Stimulated activated CD8-positive, alpha-beta memory T cell treated with anti-CD3 and anti-CD28 coated beads, Interleukin-4, amount 100 ng/mL, for 4 hours (primary cell): ENCODE data around the gene ARID1B.

ENCODE experiments used
- DNase-seq, 2 donors: peaks; one replicate each; pipeline ENCODE4 v3.0.0-alpha.2; 2020; ENCODE audit warnings: low read depth in 2 of 2, low spot score in 1 of 2

Gene ARID1B

DNA sequence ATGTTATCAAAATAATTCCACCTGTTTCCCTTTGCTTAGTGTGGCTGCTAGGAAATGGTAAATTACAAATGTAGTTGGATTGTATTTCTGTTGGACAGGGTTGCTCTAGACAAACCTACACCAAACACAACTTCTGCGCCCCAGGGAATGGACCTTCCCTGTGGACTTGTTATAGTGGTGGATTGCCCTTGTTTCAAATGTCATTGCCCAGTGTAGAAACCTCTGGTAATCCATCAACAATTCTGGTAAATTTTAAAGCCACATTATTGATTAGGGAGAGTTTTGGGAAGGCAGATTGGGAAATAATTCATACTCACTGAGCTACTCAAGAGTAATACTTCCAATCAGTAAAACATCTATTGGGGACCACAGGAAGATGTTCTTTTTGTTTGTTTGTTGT, 239.8 kb downstream of the ARID1B start:
- DNase-seq: no peak

DNA sequence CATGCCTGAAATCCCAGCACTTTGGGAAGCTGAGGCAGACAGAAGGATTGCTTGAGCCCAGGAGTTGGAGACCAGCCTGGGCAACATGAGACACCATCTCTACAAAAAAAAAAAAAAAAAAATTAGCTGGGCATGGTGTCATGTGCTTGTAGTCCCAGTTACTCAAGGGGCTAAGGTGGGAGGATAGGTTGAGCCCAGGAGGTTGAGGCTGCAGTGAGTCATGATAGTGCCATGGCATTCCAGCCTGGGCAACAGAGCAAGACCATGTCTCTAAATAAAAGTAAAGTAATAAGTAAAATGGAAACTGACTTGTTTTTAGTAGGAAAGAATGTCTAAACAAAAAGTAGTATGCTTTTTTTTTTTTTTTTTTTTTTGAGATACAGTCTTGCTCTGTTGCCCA, 240.7 kb downstream of the ARID1B start:
- DNase-seq: no peak

DNA sequence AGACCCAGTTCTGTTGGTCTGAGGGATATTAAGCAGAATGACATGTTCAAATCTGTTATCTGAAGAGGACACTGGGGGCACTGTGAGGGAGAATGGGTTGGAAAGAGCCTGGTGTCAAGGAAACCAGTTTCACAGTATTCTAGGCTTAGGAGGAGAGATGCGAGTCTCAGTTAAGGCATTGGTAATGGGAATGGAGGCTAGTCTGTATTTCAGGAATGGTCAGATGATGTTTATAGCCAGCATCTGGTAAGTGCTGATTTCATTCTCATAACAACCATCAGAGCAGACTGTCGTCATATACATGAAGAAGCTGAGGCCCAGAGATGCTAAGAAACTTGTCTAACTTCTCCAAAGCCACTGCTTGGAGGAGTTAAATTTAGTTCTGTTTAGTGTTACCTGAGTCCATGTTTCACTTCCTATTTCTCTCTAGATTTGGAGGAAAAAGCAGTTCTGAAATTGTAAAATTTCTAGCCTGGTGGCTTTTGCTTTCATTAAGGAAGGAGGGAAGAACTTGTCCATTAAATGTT, 242.0 kb downstream of the ARID1B start:
- DNase-seq: no peak

DNA sequence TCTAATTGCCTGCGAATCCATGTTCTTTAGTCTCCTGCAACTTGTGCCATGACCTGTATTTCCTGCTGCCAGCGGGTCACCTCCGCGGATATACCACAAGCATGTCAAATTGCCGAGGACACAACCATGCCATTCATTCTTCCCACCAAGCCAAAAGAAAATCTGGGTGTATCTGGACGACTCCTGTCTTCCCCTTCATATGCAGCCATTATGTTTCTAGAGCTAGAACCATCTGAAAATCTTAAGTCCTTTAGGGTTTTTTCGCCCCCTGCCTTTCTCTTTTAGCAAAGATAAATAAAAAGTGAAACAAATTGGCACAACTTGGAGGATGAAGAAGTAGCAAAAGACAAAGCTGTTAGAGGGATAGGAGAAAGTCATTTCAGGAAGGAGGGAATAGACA, 242.6 kb downstream of the ARID1B start:
- DNase-seq: no peak

DNA sequence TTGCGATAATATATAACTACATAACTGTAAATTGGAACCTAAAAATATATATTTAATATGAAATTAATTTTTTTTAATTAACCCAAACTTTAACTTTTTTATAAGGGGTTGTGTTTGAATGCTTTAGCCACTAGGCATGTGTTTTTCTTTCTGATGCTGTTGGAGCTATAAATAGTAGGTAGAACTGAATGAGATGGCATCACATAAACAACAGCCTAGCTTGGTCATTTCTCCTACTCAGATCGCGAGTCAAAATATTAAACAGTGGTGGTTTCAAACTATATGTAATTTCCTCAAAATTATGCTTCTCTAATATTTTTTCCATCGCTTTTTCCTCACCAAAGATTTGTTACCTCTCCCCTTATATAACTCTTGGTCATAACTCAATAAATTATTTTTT, 243.2 kb downstream of the ARID1B start:
- no peak for DNase-seq

DNA sequence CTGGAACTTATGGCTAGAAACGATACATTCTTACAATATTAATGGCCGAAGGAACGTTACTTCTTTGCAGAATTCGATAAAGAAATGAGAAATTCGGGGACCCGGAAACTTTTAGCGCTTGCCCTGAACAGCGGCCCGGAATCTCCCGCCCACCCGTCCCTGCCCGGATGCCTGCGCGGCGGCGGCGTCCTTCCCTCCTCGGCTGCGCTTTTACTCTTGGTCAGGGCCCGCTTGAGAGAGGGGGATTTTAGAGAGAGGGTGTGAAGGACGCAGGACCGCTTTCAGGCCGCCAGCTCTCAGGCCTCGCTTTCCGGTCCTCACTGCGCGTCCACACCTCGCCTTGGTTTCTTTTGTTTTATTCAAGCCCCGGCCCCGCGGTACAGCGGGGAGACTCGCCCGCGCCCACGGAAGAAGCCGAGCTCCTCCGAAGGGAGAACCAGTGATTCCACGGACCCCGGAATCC, 243.7 kb downstream of the ARID1B start:
- DNase-seq: peak in 1 of 2 donors; percentile 29

DNA sequence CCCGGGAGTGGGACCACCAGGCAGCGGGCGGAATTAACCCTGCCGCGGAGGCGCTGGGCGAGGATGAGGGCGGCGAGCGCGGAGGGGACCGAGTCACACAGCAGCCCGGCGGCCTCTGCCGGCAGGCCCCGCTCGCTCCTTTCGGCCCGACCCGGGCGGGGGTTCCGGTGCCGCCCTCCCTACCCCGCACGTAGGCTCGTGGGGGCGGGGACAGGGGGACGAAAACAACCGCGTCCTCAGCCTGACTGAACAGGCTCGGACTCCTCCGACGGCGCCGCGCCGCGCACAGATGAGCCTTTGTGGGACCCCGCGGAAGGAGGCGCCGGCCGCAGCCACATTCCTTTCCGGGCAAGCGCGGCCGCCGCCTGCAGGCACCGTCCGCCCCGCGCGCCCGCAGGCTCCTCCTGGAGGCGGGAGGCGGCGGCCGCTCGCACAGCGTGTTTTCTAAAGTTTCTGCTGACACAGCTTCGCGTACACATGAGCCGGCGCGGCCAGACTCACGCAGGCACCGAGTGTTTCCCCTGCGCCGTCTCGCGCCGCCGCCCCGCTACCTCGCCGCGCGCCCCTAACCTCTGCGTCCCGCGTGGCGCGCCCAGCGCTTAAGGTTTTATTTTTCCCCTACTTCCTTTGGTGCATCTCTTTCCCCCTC, 244.3 kb downstream of the ARID1B start:
- DNase-seq: peak; percentile 74 to 77

DNA sequence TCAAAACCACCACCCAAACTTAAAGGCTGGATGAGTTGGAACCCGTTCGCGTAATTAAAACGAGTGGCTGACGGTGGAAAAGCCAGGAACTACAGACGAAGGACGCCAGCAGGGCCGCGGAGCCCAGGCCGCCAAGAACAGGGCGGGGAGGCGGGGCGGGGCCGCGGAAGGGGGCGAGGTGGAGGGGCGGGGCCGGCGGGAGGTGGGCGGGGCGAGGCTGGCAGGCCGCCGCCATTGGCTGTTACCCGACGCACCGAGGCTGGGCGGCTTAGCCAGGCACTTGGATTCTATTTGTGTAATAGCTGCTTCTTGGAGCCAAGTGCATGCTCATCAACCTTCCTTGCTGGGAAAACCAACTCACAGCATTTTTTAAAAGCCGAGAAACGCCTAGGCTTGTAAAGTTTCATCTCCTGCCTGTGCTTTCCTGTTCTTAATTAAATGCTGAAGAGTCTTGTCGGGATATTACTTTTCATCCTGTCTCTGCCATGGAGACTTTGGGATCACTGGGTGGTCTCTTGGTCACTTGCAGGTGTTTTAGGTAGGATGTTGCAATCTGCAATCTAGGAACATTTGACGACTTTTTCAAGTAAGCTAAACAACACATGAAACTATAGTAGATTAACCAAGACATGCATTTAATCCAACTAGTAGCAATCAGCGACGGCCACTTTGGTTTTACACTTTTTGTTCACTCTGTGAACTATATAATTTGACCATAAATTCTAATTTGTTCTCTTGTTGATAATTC, 245.0 kb downstream of the ARID1B start:
- peak; percentile 57 to 64 for DNase-seq

DNA sequence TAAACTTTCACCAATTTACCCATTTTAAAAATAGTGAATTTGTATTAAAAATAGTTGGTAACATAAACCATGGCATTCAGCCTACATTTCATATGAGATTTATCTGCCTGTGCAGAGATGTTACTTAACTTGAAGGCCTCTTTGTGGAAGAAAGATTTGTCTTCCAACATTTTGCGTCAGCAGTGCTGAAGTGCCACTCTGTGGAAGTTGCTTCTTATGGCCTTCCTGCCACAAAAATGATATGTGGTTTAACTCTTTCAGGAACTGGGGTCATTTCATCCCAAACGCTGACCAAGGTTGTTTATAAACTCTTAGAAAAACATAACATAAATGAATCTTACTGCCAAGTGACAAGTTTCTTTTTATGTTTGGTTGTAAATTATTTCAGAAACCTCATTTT, 246.8 kb downstream of the ARID1B start:
- DNase-seq: no peak

DNA sequence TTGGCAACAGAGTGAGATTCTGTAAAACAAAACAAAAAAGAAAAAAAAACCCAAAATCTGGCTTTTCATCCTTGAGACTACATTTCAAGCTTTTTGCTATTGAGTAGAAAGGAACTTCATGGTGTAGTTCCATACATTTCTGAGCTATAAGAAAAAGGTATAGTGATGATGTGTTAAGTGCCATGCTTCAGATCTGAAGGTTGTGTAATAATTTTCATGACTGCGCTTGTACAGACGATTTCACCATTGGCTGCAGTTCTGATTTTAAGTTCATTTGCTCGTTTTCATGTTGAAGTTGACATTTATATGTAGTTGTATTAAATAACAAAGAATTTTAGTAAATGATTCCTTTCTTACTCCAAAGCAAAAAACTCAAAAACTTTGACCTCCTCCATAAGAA, 247.6 kb downstream of the ARID1B start:
- DNase-seq: no peak

DNA sequence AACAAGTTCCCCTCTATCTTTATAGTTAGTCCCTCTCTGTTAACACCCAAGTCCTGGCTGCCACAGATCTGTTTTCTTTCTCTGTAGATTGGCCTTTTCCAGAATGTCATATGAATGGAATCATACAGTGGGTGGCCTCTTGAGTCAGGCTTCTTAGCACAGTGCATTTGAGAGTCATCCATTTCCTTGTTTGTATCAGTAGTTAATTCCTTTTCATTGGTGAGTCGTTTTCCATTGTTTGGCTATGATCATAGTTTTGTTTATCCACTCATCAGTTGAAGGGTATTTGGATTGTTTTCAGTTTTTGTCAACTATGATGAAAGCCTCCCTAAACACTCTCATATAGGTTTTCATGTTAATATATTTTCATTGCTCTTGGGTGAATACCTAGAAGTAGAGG, 248.3 kb downstream of the ARID1B start:
- no peak for DNase-seq

DNA sequence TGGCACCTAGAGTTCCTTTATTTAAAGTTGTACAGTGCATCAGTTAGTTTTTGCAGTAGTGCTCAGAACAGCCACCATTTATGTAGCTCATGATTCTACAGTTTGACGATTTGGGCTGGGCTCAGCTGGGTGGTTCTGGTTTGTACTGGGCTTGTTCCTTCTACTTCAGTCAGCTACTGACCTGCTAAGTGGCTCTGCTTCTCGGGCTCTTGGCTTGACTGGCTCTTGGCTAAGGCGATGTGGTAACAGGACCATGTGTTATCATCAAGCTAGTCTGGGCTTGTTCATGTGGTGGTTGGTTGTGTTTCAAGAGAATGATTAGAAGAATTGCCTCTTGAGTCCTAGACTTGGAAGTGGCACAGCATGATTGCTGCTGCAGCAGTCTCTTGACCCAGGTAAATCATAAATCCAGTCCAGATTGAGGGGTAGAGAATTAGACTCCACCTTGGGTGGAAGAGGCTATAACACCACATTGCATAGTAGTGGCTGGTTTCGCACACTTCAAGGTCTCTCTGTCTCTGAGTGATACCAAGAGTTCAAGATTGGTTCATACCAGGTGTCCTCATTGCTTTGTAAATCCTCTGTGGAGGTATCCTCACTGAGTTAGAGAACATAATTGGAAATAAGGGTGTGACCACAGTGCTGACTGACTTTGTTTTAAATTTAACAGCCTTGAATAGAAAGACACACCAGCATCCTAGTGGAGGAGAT, 253.0 kb downstream of the ARID1B start:
- DNase-seq: no peak

DNA sequence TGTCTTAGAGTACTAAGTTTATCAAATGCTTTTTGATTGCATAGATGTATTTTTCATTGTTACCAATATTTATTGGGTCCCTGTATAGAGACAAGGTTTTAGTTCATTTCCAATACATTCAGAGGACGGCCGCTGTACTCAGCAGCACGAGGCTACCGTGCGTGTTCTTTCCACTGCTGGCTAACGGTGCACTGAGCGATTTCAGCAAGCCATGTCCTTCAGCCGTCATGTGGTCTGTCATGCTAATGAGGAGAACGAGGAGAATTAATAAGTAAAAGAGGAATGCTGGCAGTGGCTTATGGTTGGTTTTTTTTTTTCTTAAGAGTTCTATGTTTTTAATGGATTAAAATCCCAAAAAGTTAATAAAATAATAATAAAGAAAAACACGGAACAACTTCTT, 253.6 kb downstream of the ARID1B start:
- DNase-seq: no peak

DNA sequence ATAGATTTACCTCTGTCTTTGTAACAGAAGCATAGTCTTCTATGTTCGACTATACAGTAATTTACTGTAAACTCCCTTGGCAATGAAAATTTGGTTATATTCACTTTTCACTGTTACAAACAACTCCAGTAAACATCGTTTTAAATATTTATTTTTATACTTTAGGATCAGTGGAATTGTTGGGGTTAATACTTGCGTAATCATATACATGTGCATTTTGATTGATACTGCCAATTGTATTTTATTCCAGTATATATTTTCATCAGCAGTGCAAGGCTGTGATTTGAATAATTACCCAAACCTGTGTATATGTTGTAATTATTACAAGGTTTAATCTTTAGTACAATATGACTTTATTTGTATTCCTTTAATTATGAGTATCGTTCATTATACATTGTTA, 255.7 kb downstream of the ARID1B start:
- no peak for DNase-seq

DNA sequence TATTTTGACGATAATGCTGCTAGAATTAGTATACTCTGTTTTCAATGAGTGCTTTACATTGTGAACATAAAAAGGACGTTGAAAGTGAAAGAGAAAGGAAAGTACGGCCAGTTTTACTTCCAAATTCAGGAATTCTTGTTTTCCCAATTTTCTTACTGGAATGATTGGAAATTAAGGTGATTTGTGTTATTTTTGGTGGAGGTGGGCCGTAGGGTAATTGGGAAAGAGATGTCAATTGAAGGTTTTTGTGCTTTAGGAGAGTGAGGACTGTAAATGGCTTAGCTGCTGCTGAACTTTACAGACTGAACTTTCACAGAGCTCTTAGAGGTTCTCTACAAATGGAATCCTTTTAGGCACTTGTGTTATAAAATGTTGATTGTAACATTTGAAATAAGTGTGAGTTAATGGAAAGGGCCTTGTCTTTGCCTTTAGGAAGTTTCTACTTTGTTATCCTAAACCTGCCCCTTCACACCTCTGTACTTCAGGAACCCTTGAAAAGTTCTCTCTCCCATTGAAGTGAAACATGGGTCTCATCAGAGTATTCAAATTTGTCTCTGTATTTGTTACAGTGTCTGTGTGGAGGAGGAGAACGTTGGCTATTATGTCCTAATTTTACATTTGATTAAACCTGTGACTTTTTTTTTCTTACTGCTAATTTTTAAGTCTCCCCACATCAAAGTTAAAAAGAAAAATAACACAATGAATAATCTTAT, 256.4 kb downstream of the ARID1B start:
- no peak for DNase-seq

DNA sequence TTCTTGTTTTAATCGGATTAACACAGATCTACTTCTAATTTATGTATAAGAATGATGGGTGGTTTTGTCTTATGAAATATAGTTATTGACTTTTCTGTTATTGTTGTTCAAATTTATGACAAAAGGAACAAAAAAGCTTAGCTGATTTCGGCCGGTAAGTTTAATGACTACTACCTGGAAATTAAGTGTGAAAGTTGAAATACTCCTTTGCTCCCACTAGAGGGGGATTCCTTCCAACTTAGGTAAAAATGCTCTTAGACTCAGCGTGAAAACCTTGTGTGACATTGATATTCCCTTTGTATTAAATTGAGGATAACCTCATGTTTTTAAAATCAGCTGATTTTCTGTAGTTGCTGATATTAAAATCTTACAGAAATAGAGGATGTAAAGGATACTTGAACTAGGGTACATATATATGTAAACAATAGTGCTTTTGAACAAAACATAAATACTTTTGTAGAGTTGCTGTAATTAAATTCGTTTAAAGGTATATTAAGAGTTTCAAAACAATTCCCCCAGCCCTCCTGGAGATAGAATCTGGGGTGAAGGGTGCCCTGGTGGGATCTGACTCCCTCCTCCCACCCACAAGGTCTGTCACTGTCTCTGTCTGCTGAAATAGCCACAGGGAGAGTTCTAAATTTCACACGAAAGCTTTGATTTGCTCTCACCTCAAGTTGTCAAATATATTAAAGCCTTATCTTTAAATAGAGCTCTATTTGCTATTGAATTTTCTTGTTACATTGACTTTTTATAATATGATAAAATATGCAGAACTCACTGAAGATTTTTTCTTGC, 257.5 kb downstream of the ARID1B start:
- no peak for DNase-seq

DNA sequence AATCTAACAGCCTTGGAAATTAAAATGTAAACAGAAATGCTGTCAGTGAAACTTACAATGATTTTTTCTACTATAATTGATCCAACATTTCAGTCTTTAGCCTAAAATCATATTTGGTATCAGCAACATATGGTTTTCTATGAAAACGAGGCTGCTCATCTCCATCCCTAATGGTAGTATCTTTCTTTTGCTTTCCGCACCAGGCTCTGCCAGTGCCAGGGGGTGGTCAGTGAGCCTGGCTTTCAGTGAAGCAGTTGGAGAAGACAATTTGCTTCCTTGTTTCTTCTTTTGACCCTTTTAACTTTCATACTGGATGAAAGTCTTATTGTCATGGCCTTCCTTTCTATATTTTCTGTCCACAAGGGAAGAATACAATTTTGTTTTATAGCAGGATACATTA, 258.4 kb downstream of the ARID1B start:
- DNase-seq: no peak

DNA sequence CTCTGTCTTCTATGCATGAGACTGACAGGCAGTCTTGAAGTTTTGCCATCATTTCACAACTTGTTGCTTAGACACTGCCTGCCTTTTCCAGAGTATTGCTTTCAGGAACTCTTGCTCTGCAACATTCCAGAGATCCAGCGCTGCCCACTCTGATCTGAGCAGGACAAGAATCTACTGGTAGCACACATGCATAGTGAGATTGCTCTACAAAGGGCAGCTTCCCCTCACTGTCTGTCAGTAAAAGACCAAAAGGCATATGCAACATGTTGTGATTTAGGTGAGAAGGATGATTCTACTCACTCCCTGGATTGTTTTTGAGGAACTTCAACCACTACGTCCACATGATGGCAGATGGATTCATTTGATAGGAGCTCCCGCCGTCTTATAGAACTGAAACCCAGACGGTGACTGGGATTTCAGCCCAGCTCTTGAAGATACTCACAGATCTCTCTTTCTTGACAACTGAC, 259.1 kb downstream of the ARID1B start:
- DNase-seq: no peak

DNA sequence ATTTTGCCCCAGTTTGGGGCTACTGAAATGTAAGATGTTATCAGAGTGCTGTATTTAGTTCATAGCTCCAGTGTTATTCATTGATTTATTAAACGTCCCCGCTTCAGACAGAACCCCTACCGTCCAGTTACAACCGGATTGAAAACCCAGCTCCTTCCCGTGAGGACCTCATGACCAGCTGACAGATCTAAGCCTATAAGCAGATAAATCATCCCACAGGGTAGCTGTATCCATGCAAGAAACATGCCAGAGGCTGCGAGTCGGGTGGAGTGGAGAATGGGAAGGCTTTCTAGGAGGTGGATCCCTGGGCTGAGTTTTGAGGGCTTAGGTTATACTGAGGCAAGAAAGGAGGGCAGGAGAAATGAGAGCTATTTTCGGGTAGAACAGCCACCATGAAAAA, 260.0 kb downstream of the ARID1B start:
- DNase-seq: no peak

DNA sequence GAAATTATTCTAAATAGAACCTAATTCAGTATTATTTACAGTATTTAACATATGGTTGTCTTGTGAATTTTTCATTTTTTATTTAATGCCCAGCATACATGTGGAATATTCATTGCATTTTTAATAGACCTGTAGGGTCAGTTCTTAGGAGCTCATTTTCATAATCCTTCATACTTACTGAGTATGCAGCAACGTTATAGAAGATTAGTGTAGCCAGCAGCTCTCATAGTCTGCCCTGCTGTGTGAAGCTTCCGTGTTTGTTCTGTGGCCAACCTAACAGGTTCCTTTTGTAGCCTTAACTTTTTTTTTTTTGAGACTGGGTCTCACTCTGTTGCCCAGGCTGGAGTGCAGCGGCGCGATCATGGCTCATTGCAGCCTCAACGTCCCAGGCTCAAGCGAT, 261.4 kb downstream of the ARID1B start:
- DNase-seq: no peak
